Raji (cell line): Measurements from ENCODE around the gene SLC25A11.

Experiments
- POLR2A ChIP-seq: IDR thresholded peaks from 2 replicates; pipeline ENCODE4 v1.6.1; 2011; ENCODE audit warnings: low read depth, low read length, control low read depth; ENCODE audit not compliant: insufficient read depth

Gene SLC25A11

GRCh38 chr17:4896332-4897197, 43.3 kb downstream of the SLC25A11 start:
- TF ChIP-seq POLR2A, result no peak

GRCh38 chr17:4895657-4896331, 44.1 kb downstream of the SLC25A11 start:
- TF ChIP-seq POLR2A, result no peak

- TF ChIP-seq POLR2A, result no peak
These were observed 44.7 kb downstream of the SLC25A11 start for GRCh38 chr17:4895121-4895520.

GRCh38 chr17:4893721-4894560, 45.9 kb downstream of the SLC25A11 start:
- no peak for TF ChIP-seq POLR2A

- no peak for TF ChIP-seq POLR2A
These were observed 46.6 kb downstream of the SLC25A11 start for GRCh38 chr17:4893272-4893671.

- no peak for TF ChIP-seq POLR2A
These were observed 47.2 kb downstream of the SLC25A11 start for GRCh38 chr17:4892499-4893221.

GRCh38 chr17:4891411-4892410, 48.1 kb downstream of the SLC25A11 start:
- no peak for TF ChIP-seq POLR2A

GRCh38 chr17:4887581-4887980, 52.3 kb downstream of the SLC25A11 start:
- TF ChIP-seq POLR2A, result no peak
